Measurements from ENCODE around the gene MAS1.
"Not testable (repeated sequence)": the region's sequence is repeated elsewhere in the genome, so short reads cannot be mapped to it uniquely, and the experiment has no call there.

Gene MAS1

GRCh38 chr6:159916752-159917151 lies 26.0 kb downstream of the MAS1 start:
- DNase-seq (ENCODE audit: low read depth) = no peak

GRCh38 chr6:159919011-159919511 lies 28.3 kb downstream of the MAS1 start:
- no peak for DNase-seq (ENCODE audit: low read depth)

GRCh38 chr6:159919800-159920199 lies 29.0 kb downstream of the MAS1 start:
- DNase-seq (ENCODE audit: low read depth) = no peak

GRCh38 chr6:159924150-159924549 lies 33.4 kb downstream of the MAS1 start:
- DNase-seq (ENCODE audit: low read depth) = not testable (repeated sequence)

- DNase-seq (ENCODE audit: low read depth) = no peak
Observed at GRCh38 chr6:159926542-159927203, 35.9 kb downstream of the MAS1 start.

- DNase-seq (ENCODE audit: low read depth) = peak; percentile 9
Observed at GRCh38 chr6:159929819-159930218, 39.0 kb downstream of the MAS1 start.

- no peak for DNase-seq (ENCODE audit: low read depth)
Observed at GRCh38 chr6:159931112-159931511, 40.3 kb downstream of the MAS1 start.

GRCh38 chr6:159931846-159932245 lies 41.1 kb downstream of the MAS1 start:
- no peak for DNase-seq (ENCODE audit: low read depth)

- DNase-seq (ENCODE audit: low read depth) = no peak
Observed at GRCh38 chr6:159933077-159933476, 42.3 kb downstream of the MAS1 start.

GRCh38 chr6:159934181-159934580 lies 43.4 kb downstream of the MAS1 start:
- no peak for DNase-seq (ENCODE audit: low read depth)

GRCh38 chr6:159935065-159935464 lies 44.3 kb downstream of the MAS1 start:
- DNase-seq (ENCODE audit: low read depth) = no peak

GRCh38 chr6:159935633-159936032 lies 44.8 kb downstream of the MAS1 start:
- no peak for DNase-seq (ENCODE audit: low read depth)

GRCh38 chr6:159939591-159940016 lies 48.8 kb downstream of the MAS1 start:
- DNase-seq (ENCODE audit: low read depth) = no peak
